Fibroblast of skin of right quadriceps (primary cell): ENCODE data around the gene ALOXE3.
"Not testable (repeated sequence)": the region's sequence is repeated elsewhere in the genome, so short reads cannot be mapped to it uniquely, and the experiment has no call there.

Source experiments
- DNase-seq: peaks from one replicate; pipeline ENCODE4 v3.0.0-alpha.2; 2013

The ALOXE3 gene

DNA sequence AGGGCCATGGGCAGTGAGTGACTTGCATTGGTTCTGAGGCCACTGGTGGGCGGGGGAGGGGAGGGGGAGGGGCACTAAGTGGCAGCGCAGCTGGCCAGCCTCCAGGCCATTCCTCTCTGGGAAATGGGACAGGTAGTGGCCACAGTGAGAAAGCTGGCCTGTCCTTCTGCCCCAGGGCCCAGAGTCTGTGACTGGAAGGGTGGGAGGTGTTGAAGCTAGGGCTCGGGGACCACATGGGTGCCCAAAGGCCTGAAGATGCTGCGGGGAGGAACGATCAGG lies 30.4 kb downstream of the ALOXE3 start:
- DNase-seq: no peak

DNA sequence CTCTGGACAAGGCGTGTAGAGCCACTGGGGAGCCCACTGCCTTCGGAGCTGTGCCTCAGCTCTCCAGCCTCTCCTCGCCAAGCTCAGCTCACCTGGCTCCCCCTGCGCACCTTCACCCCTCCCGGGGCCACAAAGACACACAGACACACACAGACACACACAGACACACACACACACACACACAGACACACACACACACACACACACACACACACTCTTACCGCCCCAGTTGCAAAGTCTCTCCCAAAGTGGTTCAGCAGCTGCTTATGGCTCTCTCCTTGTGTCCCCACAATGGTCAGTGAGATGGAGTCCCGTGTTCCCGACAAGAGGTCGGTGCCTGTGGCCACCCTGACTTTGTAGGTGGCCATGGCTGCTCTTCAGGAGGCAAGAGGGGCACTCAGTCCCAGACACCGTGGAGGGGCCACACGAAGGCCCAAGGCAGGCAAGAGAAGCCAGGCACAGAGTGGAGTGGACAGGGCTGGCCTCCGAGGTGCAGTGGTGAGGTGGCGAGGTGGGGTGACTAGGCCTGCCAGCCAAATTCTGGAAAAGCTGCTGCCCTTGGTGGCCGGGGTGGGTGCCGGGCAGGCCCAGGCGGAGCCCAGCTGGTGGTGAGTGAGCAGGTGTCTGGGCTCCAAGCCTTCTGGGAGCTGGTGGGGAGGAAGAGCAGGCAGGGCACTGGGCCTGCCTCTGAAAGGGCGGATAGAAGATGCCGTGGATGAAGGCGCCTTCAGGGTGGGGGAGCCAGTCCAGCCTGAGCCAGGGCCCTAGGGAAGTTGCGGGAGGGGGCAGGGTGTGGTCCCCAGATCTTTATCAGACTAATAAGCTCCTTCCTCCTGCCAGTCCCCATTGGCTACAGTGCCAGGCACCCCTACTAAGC lies 31.0 kb downstream of the ALOXE3 start, which contains the start of gene ALOX12B:
TSS of gene ALOX12B (minus strand) at position 642 of the 877 bp plus-strand sequence. CDS start at position 368, 274 bp downstream.
- DNase-seq: no peak

GRCh38 chr17:8084250-8084649 lies 34.1 kb downstream of the ALOXE3 start:
- no peak for DNase-seq

- DNase-seq: no peak
Observed at GRCh38 chr17:8082292-8082691, 36.0 kb downstream of the ALOXE3 start.

GRCh38 chr17:8081876-8082275 lies 36.4 kb downstream of the ALOXE3 start:
- no peak for DNase-seq

DNA sequence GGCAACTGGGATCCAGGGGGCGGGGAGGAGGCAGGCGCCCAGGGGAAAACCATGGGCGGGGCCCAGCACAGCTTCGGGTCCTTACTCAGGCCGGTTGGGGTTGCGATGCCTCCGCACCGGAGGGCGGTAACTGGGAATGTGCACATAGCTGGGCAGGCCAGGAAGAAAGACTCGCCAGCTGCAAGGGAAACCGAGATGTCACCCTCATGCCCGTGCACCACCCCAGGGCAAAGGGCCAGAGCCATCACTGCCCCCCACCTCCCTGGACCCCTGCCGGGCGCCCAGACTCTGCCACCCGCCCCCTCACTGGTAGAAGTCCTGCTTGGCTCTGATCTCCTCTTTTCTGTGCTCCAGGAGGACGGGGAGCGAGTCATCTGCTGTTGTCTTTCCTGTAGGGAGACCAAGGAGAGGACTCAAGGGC lies 37.5 kb downstream of the ALOXE3 start:
- DNase-seq: no peak

GRCh38 chr17:8080208-8080798 lies 38.0 kb downstream of the ALOXE3 start:
- DNase-seq: no peak

DNA sequence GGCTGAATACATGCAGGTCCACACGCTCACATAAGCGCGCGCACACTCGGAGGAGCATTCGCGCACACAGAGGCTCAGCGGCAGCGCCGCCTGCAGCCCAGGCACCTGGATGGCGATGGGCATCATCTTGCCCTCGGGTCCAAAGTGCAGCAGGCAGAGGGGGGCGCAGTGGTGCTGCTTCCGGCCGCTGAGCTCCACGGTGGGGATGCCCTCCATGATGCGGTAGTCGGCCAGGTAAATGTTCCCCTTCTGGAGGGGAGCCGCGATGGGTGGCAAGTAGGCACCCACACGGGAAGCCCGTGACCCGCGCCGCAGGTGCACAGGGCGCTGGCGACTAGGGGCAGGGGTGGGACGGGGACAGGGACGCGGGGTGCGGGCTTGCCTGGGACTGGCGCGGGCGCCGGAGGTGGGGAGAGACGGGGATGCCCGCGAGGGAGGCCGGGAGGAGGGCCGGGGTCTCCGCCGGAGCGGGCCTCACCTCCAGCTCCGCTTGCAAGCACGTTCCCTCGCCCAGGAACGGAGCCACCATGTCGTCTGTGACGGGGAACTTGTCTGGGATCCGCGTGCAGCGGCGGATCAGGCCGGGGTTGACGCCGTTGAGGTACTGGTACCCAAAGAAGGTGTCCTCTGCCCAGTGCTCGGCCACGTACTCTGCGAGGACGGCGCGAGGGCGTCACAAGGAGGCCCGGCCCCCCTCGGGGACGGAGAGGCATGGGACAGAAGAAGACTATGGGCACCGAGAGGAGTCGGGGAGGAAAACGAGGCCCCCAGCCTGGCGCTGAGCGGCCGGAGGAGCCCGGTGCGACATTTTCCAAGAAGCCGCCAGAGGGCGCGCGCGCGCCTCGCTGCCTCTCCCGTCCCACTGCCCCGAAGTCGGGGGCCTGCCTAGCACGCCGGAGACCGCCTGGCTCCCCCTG lies 38.8 kb downstream of the ALOXE3 start:
- DNase-seq: peak; percentile 38

DNA sequence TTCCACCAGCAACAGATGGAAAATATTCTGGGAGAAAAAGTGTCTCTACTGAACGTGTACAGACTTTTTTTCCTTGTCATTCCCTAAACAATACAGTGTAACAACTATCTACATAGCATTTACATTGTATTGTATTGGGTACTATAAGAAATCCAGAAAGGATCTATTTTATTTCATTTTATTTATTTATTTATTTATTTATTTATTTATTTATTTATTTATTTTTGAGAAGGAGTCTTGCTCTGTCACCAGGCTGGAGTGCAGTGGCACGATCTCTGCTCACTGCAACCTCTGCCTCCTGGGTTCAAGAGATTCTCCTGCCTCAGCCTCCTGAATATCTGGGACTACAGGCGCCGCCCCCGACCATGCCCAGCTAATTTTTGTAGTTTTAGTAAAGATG lies 40.4 kb downstream of the ALOXE3 start:
- not testable (repeated sequence) for DNase-seq

DNA sequence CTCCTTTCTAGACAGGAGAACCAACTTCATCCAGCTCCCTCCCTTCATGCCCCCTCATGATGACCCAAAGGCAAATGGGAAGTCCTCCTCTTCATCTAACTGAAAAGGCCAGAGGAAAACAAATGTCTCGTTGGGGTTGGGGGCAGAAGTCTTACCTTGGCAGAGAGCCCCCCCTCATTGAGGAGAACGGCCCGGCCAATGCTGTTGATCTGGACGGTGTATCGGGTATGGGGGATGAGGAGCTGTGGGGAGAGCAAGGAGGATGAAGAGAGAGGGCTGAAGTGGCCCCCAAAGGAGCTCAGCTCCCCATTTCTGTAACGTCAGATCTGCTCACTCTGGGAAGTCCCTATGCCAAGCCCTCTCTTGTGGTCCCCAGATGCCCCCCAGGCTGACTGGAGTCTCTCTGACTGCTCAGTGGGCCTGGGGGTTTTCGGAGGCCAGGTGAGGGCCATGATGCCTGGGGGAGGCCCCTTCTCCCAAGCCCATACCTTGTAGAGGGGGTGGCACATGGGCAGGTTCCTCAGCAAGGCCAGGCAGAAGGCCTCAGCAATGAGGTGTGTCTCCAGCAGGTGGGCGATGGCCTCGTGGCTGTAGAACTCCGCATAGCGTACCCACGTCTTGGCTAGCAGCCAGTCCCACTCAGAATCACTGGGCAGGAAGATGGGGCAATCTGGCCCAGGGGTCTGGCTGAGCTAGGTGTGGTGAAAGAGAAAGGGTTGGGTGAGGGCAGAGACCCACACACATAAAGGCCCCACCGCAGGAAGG lies 41.6 kb downstream of the ALOXE3 start:
- DNase-seq: no peak

- DNase-seq: no peak
Observed at GRCh38 chr17:8075574-8076342, 42.6 kb downstream of the ALOXE3 start.

- no peak for DNase-seq
Observed at GRCh38 chr17:8075081-8075480, 43.2 kb downstream of the ALOXE3 start.

DNA sequence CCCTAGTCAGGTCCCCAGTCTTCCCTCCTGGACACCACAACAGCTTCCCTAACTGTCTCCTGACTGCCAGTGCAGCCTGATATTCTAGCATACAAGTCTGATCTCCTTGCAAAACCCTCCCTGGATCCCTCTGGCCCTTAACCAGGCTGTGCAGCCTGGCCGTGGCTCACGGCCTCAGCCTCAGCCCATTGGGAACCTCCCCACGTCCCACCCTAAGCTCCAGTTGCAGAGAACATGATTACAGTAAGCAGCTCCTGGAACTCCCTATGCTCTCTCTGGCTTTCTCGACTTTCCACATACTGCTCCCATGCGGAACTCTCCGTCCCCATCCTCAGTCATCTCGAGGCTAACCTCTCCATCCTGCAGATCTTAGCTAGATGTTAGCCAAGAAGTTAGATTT lies 43.8 kb downstream of the ALOXE3 start:
- DNase-seq: no peak

DNA sequence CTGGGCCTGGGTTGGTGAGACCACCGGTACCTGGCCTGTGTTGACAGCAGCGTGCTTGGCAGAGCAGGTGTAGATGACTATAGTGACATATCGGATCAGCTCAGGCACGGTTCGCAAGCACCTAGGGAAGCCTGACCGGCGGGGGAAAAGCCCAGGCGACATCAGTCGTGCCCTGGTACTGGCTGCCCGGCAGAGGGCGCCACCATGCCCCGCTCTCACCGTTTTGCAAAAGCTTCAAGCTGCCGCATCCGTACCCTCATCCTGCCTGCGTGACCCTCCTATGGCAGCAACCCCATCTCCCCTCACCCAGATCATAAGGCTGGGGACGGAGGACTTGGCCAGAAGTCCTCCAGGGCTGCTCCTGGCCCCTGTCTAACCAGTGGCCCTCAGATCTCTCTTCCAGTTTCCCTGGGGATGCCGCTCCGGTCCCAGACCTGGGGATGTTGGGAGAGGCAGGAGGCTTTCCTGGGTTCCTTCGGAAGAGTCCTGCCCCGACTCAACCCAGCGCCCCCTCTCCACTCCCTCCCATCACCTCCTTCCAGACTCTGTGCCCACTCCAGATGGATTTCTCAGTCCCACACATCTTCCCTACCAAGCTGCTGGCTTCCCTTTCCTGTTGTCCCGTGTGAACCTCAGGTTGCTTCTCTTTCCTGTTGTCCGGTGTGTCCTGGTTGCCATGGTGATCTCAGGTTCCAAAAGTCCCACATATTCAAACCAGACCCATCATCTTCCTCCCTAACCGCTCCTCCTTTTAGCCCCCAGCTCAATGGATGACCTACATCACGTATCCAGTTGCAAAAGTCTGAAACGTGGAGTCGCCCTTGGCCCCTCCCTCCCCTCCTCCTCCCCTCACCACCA lies 44.5 kb downstream of the ALOXE3 start:
- DNase-seq: peak; percentile 23

GRCh38 chr17:8072729-8073461 lies 45.4 kb downstream of the ALOXE3 start:
- DNase-seq: no peak

DNA sequence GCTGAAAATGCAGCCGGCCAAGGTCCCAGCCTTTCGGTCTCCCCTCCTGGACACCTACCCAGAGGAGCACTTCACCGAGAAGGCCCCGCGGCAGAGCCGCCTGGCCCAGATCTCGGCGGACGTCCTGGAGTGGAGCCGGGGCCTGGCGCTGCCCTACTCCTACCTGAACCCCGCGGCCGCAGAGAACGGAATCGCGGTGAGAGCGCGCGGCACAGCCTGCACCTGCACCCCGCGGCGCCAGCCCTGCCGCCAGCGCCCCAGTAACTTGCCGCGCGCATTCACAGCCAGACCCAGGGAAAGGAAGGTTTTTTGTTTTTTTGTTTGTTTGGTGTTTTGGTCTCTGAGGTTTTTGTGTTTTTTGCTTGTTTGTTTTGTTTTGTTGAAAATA lies 46.0 kb downstream of the ALOXE3 start:
- DNase-seq: no peak

DNA sequence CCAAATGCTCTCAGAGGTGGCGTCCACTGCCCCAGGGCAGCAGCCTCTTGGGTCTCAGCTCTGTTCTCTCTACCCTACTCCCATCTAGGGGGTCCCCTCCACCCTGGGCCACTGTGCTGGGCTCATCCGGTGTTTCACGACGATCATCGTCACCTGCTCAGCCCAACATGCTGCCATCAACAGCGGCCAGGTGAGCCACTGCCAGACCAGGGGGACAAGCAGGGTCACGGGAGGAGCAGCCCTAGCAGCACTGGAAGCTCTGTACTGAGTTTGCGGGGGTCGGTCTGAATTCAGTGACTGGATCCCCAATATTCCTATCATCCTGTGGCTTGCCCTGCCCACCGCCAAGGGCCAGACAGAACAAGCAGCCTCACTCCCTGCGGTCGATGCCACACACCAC lies 46.8 kb downstream of the ALOXE3 start:
- no peak for DNase-seq

GRCh38 chr17:8069587-8069860 lies 48.8 kb downstream of the ALOXE3 start:
- DNase-seq: no peak

DNA sequence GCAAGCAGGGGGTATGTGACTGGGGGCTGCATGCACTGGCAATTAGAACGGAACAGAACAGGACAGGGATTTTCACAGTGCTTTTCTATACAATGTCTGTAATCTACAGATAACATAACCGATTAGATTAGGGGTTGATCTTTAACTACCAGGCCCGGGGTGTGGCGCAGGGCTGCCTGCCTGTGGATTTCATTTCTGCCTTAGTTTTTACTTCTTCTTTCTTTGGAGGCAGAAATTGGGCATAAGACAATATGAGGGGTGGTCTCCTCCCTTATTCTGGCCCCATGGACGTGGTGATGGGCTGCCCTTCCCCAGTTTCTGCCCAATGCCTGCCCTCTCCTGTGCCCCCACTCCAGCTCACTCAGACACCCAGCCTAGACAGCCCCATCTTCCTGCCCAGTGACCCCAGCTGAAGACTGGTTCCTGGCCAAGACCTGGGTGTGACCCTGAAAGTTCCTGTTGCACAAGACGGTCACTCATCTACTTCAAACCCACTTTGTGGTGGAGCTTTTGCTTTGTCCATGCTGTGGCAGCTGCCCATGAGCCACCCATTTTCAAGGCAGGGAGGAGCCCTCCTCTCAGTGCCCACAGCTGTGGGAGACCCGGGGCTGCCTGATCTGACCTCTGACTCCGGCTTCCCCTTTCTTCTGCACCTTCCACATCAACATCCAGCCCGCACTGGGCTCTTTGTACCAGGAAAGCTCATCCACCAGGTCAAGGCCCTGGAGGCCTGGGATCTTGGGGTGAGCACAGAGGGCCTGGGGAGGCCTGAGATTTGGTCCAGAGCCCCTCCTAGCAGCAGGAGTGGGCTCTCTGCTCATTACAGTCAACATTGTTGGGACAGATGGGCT lies 49.4 kb downstream of the ALOXE3 start:
- no peak for DNase-seq

- no peak for DNase-seq
Observed at GRCh38 chr17:8067806-8068205, 50.5 kb downstream of the ALOXE3 start.
